Hematopoietic multipotent progenitor cell treated with erythropoietin and hydrocortisone succinate and interleukin-3 and kit ligand, for 8 days (in vitro differentiated cells): ENCODE measurements around the gene GABARAPL2.
A peak's percentile ranks its signal among the peaks of the same experiment; 100 is the strongest.

Experiments used
- DNase-seq: peaks from one replicate; pipeline ENCODE4 v3.0.0-alpha.2; 2015

Gene GABARAPL2

DNA sequence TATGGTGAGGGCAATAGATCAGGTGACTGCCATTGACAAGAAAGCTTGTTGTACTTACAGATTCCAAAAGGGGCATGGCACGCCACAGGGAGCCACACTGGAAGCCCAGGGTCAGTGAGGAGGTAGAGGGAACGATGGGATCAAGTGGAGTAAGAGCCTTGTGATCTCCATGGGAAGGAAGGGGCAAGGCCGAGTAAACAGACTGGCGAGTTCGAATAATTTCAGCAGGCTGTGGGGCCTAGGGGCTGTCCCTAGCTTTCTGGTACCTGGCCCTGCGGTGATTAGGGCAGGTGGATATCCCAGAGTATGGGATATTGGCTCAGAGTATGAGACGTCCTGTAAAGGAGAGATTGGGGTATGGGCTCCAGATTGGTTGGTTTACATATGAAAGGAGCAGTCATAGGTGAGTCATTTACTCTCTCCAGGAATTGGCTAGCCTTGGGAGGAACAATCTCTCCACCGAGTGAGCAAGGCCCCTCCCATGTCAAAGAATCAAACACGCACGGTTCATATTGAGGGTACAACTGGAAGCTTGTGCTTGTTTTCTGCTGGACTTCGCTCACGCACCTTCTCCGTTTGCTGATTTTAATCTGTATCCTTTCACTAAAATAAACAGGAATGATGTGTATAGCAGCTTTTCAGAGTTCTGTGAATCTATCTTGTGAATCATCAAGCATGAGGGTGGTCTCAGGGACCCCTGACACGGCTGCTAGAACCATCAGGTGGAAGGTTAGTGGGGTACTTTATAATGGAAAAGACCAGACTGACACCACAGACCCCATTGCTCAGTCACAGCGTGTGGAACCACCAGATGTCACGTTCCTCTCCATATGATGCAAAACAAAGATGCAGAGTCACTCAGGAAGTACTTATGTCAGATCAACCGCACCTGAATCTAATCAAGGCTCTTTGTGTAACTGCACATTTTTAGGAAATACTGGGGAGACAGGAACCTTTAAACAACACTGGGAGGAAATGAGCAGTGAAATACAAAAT, 27.9 kb downstream of the GABARAPL2 start:
- peak; percentile 37 for DNase-seq

DNA sequence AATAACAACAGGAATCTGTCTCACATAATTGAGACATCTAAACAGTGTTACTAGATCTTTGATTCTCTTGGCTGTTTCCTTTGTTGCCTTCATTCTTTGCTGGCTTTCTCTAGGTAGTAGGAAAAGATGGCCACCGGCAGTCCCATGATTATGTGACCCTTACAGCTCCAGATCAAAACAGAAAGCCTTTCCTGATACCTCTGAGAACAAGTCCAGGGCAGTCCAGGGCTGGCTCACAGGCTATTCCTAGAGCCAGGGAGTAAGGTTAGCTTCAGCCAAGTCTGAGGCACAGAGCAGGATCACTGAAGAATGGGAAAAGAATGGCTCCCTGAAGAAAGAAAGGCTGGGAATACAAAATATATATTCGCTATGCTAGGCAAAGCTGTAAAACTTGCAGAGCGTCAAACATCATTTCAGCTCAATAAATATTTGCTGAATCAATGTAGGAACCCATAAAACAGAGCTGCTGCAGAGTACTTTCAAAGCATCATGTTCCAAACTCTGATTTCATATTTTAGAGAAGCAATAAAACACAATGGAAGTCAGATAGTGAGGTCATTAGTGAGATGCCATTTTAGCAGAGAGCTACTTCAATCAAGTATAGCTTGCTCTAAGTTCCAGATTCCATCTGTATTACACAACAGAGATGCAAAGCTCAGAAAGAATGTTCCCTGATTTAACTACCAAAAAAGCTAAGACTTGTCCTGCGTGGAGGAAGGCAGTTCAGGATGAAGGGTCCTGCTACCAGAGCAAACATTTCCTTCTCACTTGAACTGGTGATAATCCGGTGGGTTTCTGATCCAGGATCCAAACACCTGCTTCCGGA, 33.5 kb downstream of the GABARAPL2 start:
- no peak for DNase-seq

GRCh38 chr16:75603241-75603640, 37.1 kb downstream of the GABARAPL2 start:
- DNase-seq = no peak

GRCh38 chr16:75606507-75606906, 40.3 kb downstream of the GABARAPL2 start:
- DNase-seq = no peak

DNA sequence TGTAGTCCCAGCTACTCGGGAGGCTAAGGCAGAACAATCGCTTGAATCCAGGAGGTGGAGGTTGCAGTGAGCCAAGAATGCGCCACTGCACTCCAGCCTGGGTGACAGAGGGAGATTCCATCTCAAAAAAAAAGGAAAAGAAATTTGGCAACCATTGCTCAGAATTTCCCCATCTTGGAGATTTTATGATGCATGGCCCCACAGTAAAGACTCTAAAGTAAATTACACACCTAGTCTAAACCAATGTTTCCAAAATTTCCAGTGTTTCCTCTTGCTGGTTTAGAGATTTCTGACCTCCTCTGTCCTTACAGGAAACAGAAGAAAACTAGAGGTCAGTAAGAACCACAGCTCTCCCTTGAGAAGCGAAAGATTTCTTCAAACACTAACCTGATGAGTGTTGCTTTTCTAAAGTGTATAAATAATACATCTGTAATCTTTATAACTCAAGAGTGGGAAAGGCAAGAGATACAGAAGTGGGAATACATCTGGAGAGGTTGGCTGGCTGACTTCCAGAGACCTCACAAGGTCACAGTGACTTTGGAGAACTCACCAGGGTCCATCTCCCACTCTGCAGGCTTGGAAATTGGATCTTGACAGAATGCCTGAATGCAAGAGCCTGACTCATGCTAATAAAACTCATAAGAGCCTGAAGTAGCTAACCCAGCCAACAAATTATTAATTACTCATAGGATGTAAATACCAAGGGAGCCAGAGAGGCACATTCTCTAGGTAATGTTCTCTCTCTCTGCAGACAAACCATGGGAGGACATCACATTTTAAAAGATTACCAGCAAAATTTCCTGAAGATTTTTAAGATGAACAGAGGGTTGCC, 48.1 kb downstream of the GABARAPL2 start:
- no peak for DNase-seq

GRCh38 chr16:75615619-75616018, 49.4 kb downstream of the GABARAPL2 start:
- no peak for DNase-seq

DNA sequence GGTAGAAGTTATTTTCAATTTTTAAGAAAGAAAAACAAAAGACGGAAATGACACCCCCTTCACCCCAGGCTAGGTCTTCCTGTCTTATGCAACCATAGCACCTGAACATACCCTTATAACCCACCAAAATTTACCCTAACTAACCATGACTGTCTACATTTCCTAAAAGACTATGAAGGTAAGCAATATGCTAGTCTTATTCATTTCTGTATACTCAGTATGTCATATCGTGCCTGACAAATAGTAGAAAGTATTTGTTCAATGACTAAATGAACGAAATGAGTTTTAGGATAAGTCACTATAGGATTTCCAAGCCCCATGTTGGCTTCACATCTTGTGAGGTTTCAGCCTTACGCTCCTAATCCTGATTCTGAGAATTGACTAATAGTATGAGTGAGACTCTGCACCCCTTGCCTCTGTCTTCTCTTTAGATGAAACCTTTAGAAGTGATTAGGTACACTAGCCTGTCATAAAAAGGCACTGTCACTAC, 50.4 kb downstream of the GABARAPL2 start:
- no peak for DNase-seq

DNA sequence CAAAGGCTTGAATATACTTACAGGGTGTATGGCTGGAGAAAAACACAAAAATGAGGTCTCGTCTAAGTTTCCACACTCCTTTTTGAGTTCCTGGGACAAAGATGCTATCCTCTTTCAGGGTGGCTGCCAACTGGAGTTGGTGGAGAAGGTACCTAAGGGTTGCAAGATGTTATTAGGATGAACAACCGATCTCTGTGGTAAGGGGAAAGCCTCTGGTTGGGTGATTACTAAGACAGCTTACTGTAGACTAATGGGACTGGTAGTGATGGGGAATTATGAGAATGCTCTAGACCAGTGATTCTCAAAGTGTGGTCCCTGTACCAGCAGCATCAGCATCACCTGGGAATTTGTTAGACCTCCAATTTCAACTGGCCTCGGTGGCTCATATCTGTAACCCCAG, 50.9 kb downstream of the GABARAPL2 start:
- DNase-seq = no peak

DNA sequence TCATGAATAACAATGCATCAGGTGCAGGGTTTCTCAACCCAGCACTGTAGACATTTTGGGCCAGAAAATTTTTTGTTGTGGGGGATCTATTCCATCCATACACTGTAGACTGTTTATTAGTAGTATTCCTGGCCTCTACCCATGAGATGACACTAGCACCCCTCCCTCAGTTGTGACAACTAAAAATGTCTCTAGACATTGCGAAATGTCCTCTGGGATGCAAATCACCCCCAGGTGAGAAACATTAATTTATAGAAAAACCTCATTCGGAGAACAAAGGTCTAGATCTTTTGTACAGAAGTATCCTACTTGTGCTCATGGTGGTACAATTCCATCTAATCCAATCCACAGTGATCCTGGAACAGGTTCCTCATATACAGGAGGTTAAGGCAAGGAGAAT, 52.6 kb downstream of the GABARAPL2 start:
- no peak for DNase-seq

- DNase-seq = peak; percentile 73
Observed at GRCh38 chr16:75620326-75621169, 54.4 kb downstream of the GABARAPL2 start.

GRCh38 chr16:75621170-75621477, 54.9 kb downstream of the GABARAPL2 start:
- DNase-seq = peak; percentile 93

- peak; percentile 98 for DNase-seq
Observed at GRCh38 chr16:75622761-75623605, 56.8 kb downstream of the GABARAPL2 start, which contains the start of gene ADAT1. Gene ADAT1, minus strand, starts transcription at chr16:75623281. Its CDS starts 2,482 bp downstream, at chr16:75620799.

DNA sequence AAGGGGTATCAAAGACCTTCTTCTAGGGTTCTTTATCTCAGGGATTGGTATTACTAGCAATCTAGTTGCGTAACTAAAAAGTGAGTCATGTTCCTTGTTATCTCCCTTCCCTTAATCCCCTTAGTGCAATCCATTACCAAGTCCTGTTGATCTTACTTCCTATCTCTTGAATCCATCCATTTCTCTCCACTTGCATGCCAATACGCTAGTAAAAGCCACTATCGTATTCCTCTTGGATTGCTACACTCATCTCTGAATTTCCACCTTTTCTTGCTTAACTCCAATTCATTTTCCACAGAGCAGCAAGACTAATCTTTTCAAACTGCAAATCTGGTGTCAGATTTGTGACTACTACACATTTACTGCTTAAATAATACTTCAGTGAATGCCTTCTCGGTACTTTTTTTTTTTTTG, 58.7 kb downstream of the GABARAPL2 start:
- no peak for DNase-seq

- DNase-seq = no peak
Observed at GRCh38 chr16:75626806-75627205, 60.6 kb downstream of the GABARAPL2 start.
